K562 (cell line): ENCODE measurements around the gene OR4F15. TPM values are rescaled to one million over a fixed set of nuclear protein-coding genes. Genes with fewer than 3 reads are reported as not detected.

Source experiments
- ATAC-seq: fragments of 200-7000 bp; cut with Tn5 transposase; 3 replicates; pipeline ENCODE4 v1.9.1; 2020; ENCODE audit warnings: moderate library complexity
- BruUV-seq: library from RNA; stranded (reverse); fragments of 400-500 nt; replicated peaks from 2 replicates; lab custom pipeline; 2021; lab: Mats Ljungman, UMichigan
- CTCF ChIA-PET: fragments of 300-600 bp; formaldehyde crosslinking; extraction: SDS; loops from one replicate; lab custom pipeline; 2021; ENCODE audit warnings: low intra/inter-chr PET ratio; lab: Yijun Ruan, JAX
- POLR2A ChIA-PET: fragments of 300-600, 350-650 bp; sonication (Branson Sonifier 250); formaldehyde crosslinking; extraction: SDS; loops from one replicate; lab custom pipeline; 2021; ENCODE audit warnings: antibody characterized with exemption, inconsistent platforms; lab: Yijun Ruan, JAX
- DNase-seq, 4 experiments: peaks; one replicate each; pipeline versions ENCODE4 v3.0.0 to v3.0.0-alpha.2; 2011 to 2018; ENCODE audit warnings: low spot score in 3 of 4, mixed read lengths in 3 of 4; ENCODE audit errors: extremely low read depth in 1 of 4
- FAIRE-seq: peaks from 2 replicates; lab custom pipeline; 2011; peaks lifted over from hg19 to GRCh38; lab: Jason Lieb, UNC
- H2AFZ ChIP-seq: 2 replicates; pipeline ENCODE4 v1.6.0; 2011; ENCODE audit warnings: low read depth, low read length, control low read depth, inconsistent platforms
- H3K27ac ChIP-seq: fragments of 200-600 bp; 3 replicates; pipeline ENCODE4 v1.8.0; 2011; ENCODE audit warnings: low read depth, mild to moderate bottlenecking, control low read depth, inconsistent platforms, low read length, moderate library complexity, mixed read lengths; ENCODE audit errors: extremely low read depth
- H3K27me3 ChIP-seq, 2 experiments: fragments of 300-600 bp in 1 of 2; 2 replicates in 1 of 2; 3 replicates in 1 of 2; pipeline versions ENCODE4 v1.6.0 to v1.8.0; 2011; ENCODE audit warnings: inconsistent platforms in 2 of 2, low read length in 2 of 2, mild to moderate bottlenecking in 1 of 2, mixed read lengths in 1 of 2, moderate library complexity in 1 of 2; ENCODE audit not compliant: control insufficient read depth in 2 of 2, insufficient read depth in 2 of 2
- H3K36me3 ChIP-seq: fragments of 300-600 bp; 3 replicates; pipeline ENCODE4 v1.8.0; 2011; ENCODE audit warnings: mild to moderate bottlenecking, low read length, inconsistent platforms; ENCODE audit not compliant: control insufficient read depth, insufficient read depth
- H3K4me1 ChIP-seq, 2 experiments: fragments of 200-600 bp in 1 of 2; replicated peaks in 1 of 2; 2 replicates in 1 of 2; 3 replicates in 1 of 2; pipeline versions ENCODE4 v1.5.1 to v1.8.0; 2011; ENCODE audit warnings: inconsistent platforms in 2 of 2, low read length in 2 of 2, mild to moderate bottlenecking in 1 of 2, mixed read lengths in 1 of 2, moderate library complexity in 1 of 2; ENCODE audit not compliant: control insufficient read depth in 2 of 2, insufficient read depth in 2 of 2
- H3K4me2 ChIP-seq: 2 replicates; pipeline ENCODE4 v1.6.1; 2011; ENCODE audit warnings: low read length, control low read depth, inconsistent platforms, mixed read lengths; ENCODE audit not compliant: insufficient read depth
- H3K4me3 ChIP-seq: fragments of 200-600 bp; sonication (generic), shearing (Covaris generic); 2 replicates; pipeline ENCODE4 v1.5.1; 2016; ENCODE audit warnings: control low read depth, inconsistent platforms
- H3K79me2 ChIP-seq: fragments of 200-600 bp; 3 replicates; pipeline ENCODE4 v1.8.0; 2011; ENCODE audit warnings: low read length, inconsistent platforms; ENCODE audit not compliant: control insufficient read depth, insufficient read depth
- H3K9ac ChIP-seq, 2 experiments: 2 replicates each; pipeline versions ENCODE4 v1.6.0 to v1.6.1; 2011; ENCODE audit warnings: low read depth in 2 of 2, low read length in 2 of 2, control low read depth in 1 of 2, inconsistent platforms in 1 of 2, mild to moderate bottlenecking in 1 of 2, mixed read lengths in 1 of 2; ENCODE audit not compliant: insufficient read depth in 1 of 2
- H3K9me1 ChIP-seq: one replicate; pipeline ENCODE4 v1.6.0; 2011; ENCODE audit warnings: inconsistent platforms, mild to moderate bottlenecking, low read length, moderate library complexity; ENCODE audit not compliant: control insufficient read depth, insufficient read depth
- H3K9me3 ChIP-seq: replicated peaks from 2 replicates; pipeline ENCODE4 v1.5.1; 2011; ENCODE audit warnings: low read depth, low read length, inconsistent platforms; ENCODE audit not compliant: control insufficient read depth, insufficient read depth
- H4K20me1 ChIP-seq: replicated peaks from 2 replicates; pipeline ENCODE4 v1.6.1; 2011; ENCODE audit warnings: low read length, inconsistent platforms, mixed read lengths; ENCODE audit not compliant: control insufficient read depth, insufficient read depth
- BRD9 ChIP-seq: fragments of 450-650 bp; IDR thresholded peaks from 2 replicates; pipeline ENCODE4 v1.6.1; 2018; ENCODE audit warnings: low read depth; ENCODE audit not compliant: partially characterized antibody
- EWSR1 ChIP-seq: fragments of 450-650 bp; IDR thresholded peaks from 2 replicates; pipeline ENCODE4 v1.6.1; 2018; ENCODE audit warnings: borderline replicate concordance, mild to moderate bottlenecking, low read depth, moderate library complexity; ENCODE audit not compliant: partially characterized antibody
- GTF2E2 ChIP-seq: fragments of 200-800 bp; sonication (Bioruptor generic); IDR thresholded peaks from 2 replicates; pipeline ENCODE4 v1.6.1; 2016; ENCODE audit warnings: missing genetic modification characterization, missing compliant biosample characterization
- MXI1 ChIP-seq: IDR thresholded peaks from 2 replicates; pipeline ENCODE4 v1.6.1; 2011; ENCODE audit warnings: low read depth, mild to moderate bottlenecking, improper control_type of control experiment, low read length
- PHF8 ChIP-seq: fragments of 200-600 bp; sonication (generic); IDR thresholded peaks from 2 replicates; pipeline ENCODE4 v1.6.1; 2012; ENCODE audit warnings: mixed run types, mild to moderate bottlenecking, inconsistent platforms, low read length, moderate library complexity, borderline replicate concordance
- SPI1 ChIP-seq: IDR thresholded peaks from 2 replicates; pipeline ENCODE4 v1.6.1; 2011; ENCODE audit warnings: low read depth, low read length, control low read depth, borderline replicate concordance
- SRSF3 ChIP-seq: fragments of 200-400 bp; formaldehyde crosslinking; IDR thresholded peaks from 2 replicates; pipeline ENCODE4 v1.6.1; 2016; ENCODE audit warnings: mild to moderate bottlenecking, low read length, moderate library complexity; ENCODE audit not compliant: insufficient read depth
- U2AF1 ChIP-seq: fragments of 200-400 bp; formaldehyde crosslinking; optimal IDR thresholded peaks from 2 replicates; pipeline ENCODE3; 2017; ENCODE audit warnings: mild to moderate bottlenecking, low read depth, low read length, moderate library complexity
- ZNF184 ChIP-seq: sonication (generic); formaldehyde crosslinking; IDR thresholded peaks from 2 replicates; pipeline ENCODE4 v1.5.0; 2020; ENCODE audit warnings: missing genetic modification reagents
- in situ Hi-C: fragments of 300-500 bp; cut with MboI; formaldehyde crosslinking; loops from 4 replicates; pipeline ENCODE4 v1.15.0; 2018; ENCODE audit warnings: inconsistent platforms, mixed read lengths
- intact Hi-C: fragments of 100-400 bp; cut with micrococcal nuclease; formaldehyde crosslinking; loops from 2 replicates; pipeline ENCODE4 v1.14.2; 2022
- polyA plus RNA-seq, 8 experiments: library from polyadenylated mRNA; depleted of rRNA in 4 of 8; stranded (reverse) in 5 of 8; unstranded in 3 of 8; fragments of >200 nt; fragmentation: Nextera tagmentation in 2 of 8; fragmentation: Illumina TruSeq in 1 of 8; extraction: Ambion mirVana in 2 of 8; extraction: Trizol in 1 of 8; gene quantifications; 2 replicates each; pipeline versions ENCODE4 v1.2.1 to v1.2.3, GENCODE V29; 2011 to 2014; ENCODE audit warnings: inconsistent platforms in 1 of 8, missing spikeins in 1 of 8
- total RNA-seq, 7 experiments: library from RNA; depleted of rRNA in 6 of 7; stranded (reverse); fragments of >200 nt in 6 of 7; fragmentation: Illumina TruSeq in 2 of 7; extraction: Trizol in 2 of 7; gene quantifications; 2 replicates each; pipeline versions ENCODE4 v1.2.1 to v1.2.3, GENCODE V29; 2011 to 2021; ENCODE audit warnings: low replicate concordance in 1 of 7
- TF ChIP-seq, protein P1 (sequence below): fragments of 450-650 bp; IDR thresholded peaks from 2 replicates; pipeline ENCODE4 v1.6.1; 2016; ENCODE audit warnings: borderline replicate concordance
- TF ChIP-seq, protein P2 (sequence below): fragments of 250-450 bp; sonication (Bioruptor Pico); IDR thresholded peaks from 2 replicates; pipeline ENCODE4 v1.8.0; 2022; ENCODE audit warnings: moderate library complexity, mild to moderate bottlenecking, inconsistent platforms

Gene OR4F15
- total and polyA plus RNA-seq, 9 of the 15 experiments (the other 6 are each of a cell fraction or from before 2014, with no cell fraction given): not detected

DNA sequence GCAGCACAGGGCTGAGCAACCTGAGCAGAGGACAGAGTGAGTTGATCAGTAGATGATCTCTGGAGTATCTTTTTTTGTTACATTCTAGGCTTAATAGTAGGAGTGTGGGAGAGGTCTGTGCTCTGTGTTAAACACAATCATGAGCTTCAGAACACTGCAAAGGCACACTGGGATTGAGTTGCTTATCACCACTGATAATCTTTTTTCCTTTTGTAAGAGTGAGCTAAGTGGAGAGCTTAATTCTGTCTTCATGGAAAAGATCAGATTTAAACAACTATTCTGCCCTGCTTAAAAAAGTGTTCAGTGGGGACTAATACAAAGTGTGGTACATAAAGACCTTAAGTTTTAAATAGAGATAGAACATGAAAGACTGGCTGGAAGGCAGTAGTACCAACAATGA is 7.6 kb upstream of the OR4F15 start:
- Histone ChIP-seq H3K79me2 (no peaks in the 10 kb centered on the region), H3K4me1 (no peaks in the 10 kb centered on the region), H3K4me2 (no peak overlapping the region), H3K9me3 (no peaks in the 10 kb centered on the region), H3K4me3 (no peak overlapping the region), H2AFZ (no peak overlapping the region), H3K9me1 (no peaks in the 10 kb centered on the region), H3K27ac (no peak overlapping the region), H3K36me3 (no peaks in the 10 kb centered on the region), H3K9ac (no peak overlapping the region), H4K20me1 (no peaks in the 10 kb centered on the region), H3K27me3 (peaks cover 3 to 4% of the 10 kb centered on the region in 2 experiments; a peak in 1 of 5 replicates)
- CTCF ChIA-PET: no interaction called here
- TF ChIP-seq PHF8 (no peak), ZNF184 (CRISPR knock-in tag) (no peak), MXI1 (no peak), SRSF3 (no peak), GTF2E2 (no peak)
- no TSS peak for BruUV-seq
- ATAC-seq (no peak), FAIRE-seq (no peak), DNase-seq (no peak)
- in situ Hi-C loops (no loop called here), intact Hi-C loops (no loop called here)
- POLR2A ChIA-PET: interaction anchor here (0.7 to 1.5 kb wide), 2 partner anchors 10 to 1560 kb away, joined by 3 read pairs; no protein-coding TSS in a partner anchor

DNA sequence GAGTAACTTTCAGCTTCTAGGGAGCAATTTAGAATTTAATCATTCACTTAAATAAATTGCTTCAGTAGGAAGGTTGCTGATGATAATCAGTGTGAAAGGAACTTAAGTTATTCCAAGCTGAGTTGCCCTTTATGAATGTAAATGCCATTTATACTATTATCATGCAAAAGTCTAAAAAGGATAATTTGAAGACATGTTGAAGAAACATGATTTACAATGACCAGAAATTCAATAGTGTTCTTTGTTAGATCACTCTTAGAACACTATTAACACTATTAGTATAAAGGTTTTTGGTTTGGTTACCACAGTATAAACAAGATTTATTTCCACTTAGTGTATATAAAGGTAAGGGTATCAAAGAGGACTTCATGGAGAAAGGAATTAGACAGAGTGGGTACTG is 7.1 kb upstream of the OR4F15 start:
- no peak for TF ChIP-seq EWSR1
- TF ChIP-seq, protein P1, sequence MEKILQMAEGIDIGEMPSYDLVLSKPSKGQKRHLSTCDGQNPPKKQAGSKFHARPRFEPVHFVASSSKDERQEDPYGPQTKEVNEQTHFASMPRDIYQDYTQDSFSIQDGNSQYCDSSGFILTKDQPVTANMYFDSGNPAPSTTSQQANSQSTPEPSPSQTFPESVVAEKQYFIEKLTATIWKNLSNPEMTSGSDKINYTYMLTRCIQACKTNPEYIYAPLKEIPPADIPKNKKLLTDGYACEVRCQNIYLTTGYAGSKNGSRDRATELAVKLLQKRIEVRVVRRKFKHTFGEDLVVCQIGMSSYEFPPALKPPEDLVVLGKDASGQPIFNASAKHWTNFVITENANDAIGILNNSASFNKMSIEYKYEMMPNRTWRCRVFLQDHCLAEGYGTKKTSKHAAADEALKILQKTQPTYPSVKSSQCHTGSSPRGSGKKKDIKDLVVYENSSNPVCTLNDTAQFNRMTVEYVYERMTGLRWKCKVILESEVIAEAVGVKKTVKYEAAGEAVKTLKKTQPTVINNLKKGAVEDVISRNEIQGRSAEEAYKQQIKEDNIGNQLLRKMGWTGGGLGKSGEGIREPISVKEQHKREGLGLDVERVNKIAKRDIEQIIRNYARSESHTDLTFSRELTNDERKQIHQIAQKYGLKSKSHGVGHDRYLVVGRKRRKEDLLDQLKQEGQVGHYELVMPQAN: no peak
- no peak for TF ChIP-seq U2AF1
- TF ChIP-seq BRD9: no peak
- TF ChIP-seq, protein P2, sequence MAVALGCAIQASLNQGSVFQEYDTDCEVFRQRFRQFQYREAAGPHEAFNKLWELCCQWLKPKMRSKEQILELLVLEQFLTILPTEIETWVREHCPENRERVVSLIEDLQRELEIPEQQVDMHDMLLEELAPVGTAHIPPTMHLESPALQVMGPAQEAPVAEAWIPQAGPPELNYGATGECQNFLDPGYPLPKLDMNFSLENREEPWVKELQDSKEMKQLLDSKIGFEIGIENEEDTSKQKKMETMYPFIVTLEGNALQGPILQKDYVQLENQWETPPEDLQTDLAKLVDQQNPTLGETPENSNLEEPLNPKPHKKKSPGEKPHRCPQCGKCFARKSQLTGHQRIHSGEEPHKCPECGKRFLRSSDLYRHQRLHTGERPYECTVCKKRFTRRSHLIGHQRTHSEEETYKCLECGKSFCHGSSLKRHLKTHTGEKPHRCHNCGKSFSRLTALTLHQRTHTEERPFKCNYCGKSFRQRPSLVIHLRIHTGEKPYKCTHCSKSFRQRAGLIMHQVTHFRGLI (CRISPR knock-in tag): no peak
- no peak for TF ChIP-seq SPI1
- TF ChIP-seq, all 486 proteins: peak for 0
- Histone ChIP-seq H3K36me3 (no peaks in the 10 kb centered on the region), H3K9ac (no peak overlapping the region), H3K79me2 (no peaks in the 10 kb centered on the region), H3K4me1 (no peaks in the 10 kb centered on the region), H3K9me3 (no peaks in the 10 kb centered on the region), H3K27me3 (peaks cover 3 to 4% of the 10 kb centered on the region in 2 experiments; a peak in 1 of 5 replicates), H3K4me2 (no peak overlapping the region), H2AFZ (no peak overlapping the region), H3K27ac (no peak overlapping the region), H4K20me1 (no peaks in the 10 kb centered on the region), H3K9me1 (no peaks in the 10 kb centered on the region), H3K4me3 (no peak overlapping the region)
- POLR2A ChIA-PET: interaction anchor here (0.7 kb wide), 1 partner anchor 1561 kb away, joined by 3 read pairs; no protein-coding TSS in a partner anchor
- FAIRE-seq (no peak), ATAC-seq (no peak), DNase-seq (no peak)
- intact Hi-C loops: no loop called here
- in situ Hi-C loops: no loop called here
- no TSS peak for BruUV-seq
- CTCF ChIA-PET: no interaction called here
